WTC11 (cell line): ENCODE measurements around the gene USP54.

Experiments used
- CREB1 ChIP-seq: sonication (generic); formaldehyde crosslinking; IDR thresholded peaks from 2 replicates; pipeline ENCODE4 v1.8.0; 2023; ENCODE audit warnings: mild to moderate bottlenecking, missing genetic modification reagents
- FOXP1 ChIP-seq: sonication (generic); formaldehyde crosslinking; IDR thresholded peaks from 2 replicates; pipeline ENCODE4 v1.8.0; 2022; ENCODE audit warnings: missing genetic modification reagents, mild to moderate bottlenecking, moderate library complexity, borderline replicate concordance
- PRRX2 ChIP-seq: fragments of 250-450 bp; sonication (Bioruptor Pico); IDR thresholded peaks from 2 replicates; pipeline ENCODE4 v1.8.0; 2021; ENCODE audit warnings: mild to moderate bottlenecking
- SP1 ChIP-seq: sonication (generic); formaldehyde crosslinking; conservative IDR thresholded peaks from 2 replicates; pipeline ENCODE4 v1.8.1; 2022; ENCODE audit warnings: missing genetic modification reagents
- TEAD4 ChIP-seq: sonication (generic); formaldehyde crosslinking; IDR thresholded peaks from 2 replicates; pipeline ENCODE4 v1.8.0; 2022; ENCODE audit warnings: mild to moderate bottlenecking, missing genetic modification reagents
- ZNF121 ChIP-seq: sonication (generic); formaldehyde crosslinking; IDR thresholded peaks from 2 replicates; pipeline ENCODE4 v1.8.0; 2023; ENCODE audit warnings: missing genetic modification reagents
- ZNF232 ChIP-seq: sonication (generic); formaldehyde crosslinking; IDR thresholded peaks from 2 replicates; pipeline ENCODE4 v1.8.0; 2022; ENCODE audit warnings: mild to moderate bottlenecking, missing genetic modification reagents
- ZNF263 ChIP-seq: sonication (generic); formaldehyde crosslinking; IDR thresholded peaks from 2 replicates; pipeline ENCODE4 v1.8.1; 2022; ENCODE audit warnings: low read depth, mild to moderate bottlenecking, moderate library complexity, missing genetic modification reagents
- TF ChIP-seq, protein P1 (sequence below): fragments of 200-600 bp; IDR thresholded peaks from 2 replicates; pipeline ENCODE4 v1.8.0; 2022; ENCODE audit warnings: antibody characterized with exemption
- TF ChIP-seq, protein P2 (sequence below): sonication (generic); formaldehyde crosslinking; IDR thresholded peaks from 2 replicates; pipeline ENCODE4 v1.8.1; 2022; ENCODE audit warnings: missing genetic modification reagents, borderline replicate concordance
- TF ChIP-seq, protein P3 (sequence below): sonication (generic); formaldehyde crosslinking; conservative IDR thresholded peaks from 2 replicates; pipeline ENCODE4 v1.8.1; 2022; ENCODE audit warnings: mild to moderate bottlenecking, missing genetic modification reagents
- TF ChIP-seq, protein P4 (sequence below): sonication (generic); formaldehyde crosslinking; IDR thresholded peaks from 2 replicates; pipeline ENCODE4 v1.8.0; 2022; ENCODE audit warnings: missing genetic modification reagents
- TF ChIP-seq, protein P5 (sequence below): sonication (generic); formaldehyde crosslinking; IDR thresholded peaks from 2 replicates; pipeline ENCODE4 v1.8.1; 2023; ENCODE audit warnings: mild to moderate bottlenecking, missing genetic modification reagents, moderate library complexity
- TF ChIP-seq, protein P6 (sequence below): sonication (generic); formaldehyde crosslinking; IDR thresholded peaks from 2 replicates; pipeline ENCODE4 v1.8.0; 2022; ENCODE audit warnings: mild to moderate bottlenecking, missing genetic modification reagents

DNA sequence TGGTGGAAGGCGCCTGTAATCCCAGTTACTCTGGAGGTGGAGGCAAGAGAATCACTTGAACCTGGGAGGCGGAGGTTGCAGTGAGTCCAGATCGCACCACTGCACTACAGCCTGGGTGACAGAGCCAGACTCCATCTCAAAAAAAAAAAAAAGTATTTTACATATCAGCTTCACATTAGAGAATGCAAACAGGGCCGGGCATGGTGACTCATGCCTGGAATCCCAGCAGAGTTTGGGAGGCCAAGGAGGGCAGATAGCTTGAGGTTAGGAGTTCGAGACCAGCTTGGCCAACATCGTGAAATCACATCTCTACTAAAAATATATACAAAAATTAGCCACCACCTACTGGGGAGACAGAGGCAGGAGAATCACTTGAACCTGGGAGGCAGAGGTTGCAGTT lies 31.6 kb downstream of the USP54 start:
- TF ChIP-seq, protein P1, sequence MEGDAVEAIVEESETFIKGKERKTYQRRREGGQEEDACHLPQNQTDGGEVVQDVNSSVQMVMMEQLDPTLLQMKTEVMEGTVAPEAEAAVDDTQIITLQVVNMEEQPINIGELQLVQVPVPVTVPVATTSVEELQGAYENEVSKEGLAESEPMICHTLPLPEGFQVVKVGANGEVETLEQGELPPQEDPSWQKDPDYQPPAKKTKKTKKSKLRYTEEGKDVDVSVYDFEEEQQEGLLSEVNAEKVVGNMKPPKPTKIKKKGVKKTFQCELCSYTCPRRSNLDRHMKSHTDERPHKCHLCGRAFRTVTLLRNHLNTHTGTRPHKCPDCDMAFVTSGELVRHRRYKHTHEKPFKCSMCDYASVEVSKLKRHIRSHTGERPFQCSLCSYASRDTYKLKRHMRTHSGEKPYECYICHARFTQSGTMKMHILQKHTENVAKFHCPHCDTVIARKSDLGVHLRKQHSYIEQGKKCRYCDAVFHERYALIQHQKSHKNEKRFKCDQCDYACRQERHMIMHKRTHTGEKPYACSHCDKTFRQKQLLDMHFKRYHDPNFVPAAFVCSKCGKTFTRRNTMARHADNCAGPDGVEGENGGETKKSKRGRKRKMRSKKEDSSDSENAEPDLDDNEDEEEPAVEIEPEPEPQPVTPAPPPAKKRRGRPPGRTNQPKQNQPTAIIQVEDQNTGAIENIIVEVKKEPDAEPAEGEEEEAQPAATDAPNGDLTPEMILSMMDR, result no peak
- TF ChIP-seq, protein P2, sequence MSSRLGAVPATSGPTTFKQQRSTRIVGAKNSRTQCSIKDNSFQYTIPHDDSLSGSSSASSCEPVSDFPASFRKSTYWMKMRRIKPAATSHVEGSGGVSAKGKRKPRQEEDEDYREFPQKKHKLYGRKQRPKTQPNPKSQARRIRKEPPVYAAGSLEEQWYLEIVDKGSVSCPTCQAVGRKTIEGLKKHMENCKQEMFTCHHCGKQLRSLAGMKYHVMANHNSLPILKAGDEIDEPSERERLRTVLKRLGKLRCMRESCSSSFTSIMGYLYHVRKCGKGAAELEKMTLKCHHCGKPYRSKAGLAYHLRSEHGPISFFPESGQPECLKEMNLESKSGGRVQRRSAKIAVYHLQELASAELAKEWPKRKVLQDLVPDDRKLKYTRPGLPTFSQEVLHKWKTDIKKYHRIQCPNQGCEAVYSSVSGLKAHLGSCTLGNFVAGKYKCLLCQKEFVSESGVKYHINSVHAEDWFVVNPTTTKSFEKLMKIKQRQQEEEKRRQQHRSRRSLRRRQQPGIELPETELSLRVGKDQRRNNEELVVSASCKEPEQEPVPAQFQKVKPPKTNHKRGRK, result no peak
- no peak for TF ChIP-seq ZNF263
- TF ChIP-seq, protein P3, sequence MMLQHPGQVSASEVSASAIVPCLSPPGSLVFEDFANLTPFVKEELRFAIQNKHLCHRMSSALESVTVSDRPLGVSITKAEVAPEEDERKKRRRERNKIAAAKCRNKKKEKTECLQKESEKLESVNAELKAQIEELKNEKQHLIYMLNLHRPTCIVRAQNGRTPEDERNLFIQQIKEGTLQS, result no peak
- TF ChIP-seq TEAD4 (CRISPR knock-in tag), result no peak
- TF ChIP-seq ZNF121 (CRISPR knock-in tag), result no peak
- TF ChIP-seq, protein P4, sequence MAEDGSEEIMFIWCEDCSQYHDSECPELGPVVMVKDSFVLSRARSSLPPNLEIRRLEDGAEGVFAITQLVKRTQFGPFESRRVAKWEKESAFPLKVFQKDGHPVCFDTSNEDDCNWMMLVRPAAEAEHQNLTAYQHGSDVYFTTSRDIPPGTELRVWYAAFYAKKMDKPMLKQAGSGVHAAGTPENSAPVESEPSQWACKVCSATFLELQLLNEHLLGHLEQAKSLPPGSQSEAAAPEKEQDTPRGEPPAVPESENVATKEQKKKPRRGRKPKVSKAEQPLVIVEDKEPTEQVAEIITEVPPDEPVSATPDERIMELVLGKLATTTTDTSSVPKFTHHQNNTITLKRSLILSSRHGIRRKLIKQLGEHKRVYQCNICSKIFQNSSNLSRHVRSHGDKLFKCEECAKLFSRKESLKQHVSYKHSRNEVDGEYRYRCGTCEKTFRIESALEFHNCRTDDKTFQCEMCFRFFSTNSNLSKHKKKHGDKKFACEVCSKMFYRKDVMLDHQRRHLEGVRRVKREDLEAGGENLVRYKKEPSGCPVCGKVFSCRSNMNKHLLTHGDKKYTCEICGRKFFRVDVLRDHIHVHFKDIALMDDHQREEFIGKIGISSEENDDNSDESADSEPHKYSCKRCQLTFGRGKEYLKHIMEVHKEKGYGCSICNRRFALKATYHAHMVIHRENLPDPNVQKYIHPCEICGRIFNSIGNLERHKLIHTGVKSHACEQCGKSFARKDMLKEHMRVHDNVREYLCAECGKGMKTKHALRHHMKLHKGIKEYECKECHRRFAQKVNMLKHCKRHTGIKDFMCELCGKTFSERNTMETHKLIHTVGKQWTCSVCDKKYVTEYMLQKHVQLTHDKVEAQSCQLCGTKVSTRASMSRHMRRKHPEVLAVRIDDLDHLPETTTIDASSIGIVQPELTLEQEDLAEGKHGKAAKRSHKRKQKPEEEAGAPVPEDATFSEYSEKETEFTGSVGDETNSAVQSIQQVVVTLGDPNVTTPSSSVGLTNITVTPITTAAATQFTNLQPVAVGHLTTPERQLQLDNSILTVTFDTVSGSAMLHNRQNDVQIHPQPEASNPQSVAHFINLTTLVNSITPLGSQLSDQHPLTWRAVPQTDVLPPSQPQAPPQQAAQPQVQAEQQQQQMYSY (CRISPR knock-in tag), result no peak
- no peak for TF ChIP-seq PRRX2 (CRISPR knock-in tag)
- TF ChIP-seq, protein P5, sequence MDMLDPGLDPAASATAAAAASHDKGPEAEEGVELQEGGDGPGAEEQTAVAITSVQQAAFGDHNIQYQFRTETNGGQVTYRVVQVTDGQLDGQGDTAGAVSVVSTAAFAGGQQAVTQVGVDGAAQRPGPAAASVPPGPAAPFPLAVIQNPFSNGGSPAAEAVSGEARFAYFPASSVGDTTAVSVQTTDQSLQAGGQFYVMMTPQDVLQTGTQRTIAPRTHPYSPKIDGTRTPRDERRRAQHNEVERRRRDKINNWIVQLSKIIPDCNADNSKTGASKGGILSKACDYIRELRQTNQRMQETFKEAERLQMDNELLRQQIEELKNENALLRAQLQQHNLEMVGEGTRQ (CRISPR knock-in tag), result no peak
- TF ChIP-seq CREB1, result no peak
- no peak for TF ChIP-seq FOXP1 (CRISPR knock-in tag)
- no peak for TF ChIP-seq SP1 (CRISPR knock-in tag)
- TF ChIP-seq ZNF232 (CRISPR knock-in tag), result no peak
- TF ChIP-seq, protein P6, sequence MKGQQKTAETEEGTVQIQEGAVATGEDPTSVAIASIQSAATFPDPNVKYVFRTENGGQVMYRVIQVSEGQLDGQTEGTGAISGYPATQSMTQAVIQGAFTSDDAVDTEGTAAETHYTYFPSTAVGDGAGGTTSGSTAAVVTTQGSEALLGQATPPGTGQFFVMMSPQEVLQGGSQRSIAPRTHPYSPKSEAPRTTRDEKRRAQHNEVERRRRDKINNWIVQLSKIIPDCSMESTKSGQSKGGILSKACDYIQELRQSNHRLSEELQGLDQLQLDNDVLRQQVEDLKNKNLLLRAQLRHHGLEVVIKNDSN (CRISPR knock-in tag), result no peak
